Activated naive CD4-positive, alpha-beta T cell treated with anti-CD3 and anti-CD28 coated beads, Interleukin-2, amount 50 U/mL, for 24 hours (primary cell): ENCODE results near the gene ANKRD10.
"Not testable (repeated sequence)": the region's sequence is repeated elsewhere in the genome, so short reads cannot be mapped to it uniquely, and the experiment has no call there.

Source experiments
- H3K27ac Mint-ChIP-seq: one replicate; pipeline ENCODE4 v1.8.0; 2021; ENCODE audit warnings: mild to moderate bottlenecking, mixed read lengths
- H3K27me3 Mint-ChIP-seq: one replicate; pipeline ENCODE4 v1.8.0; 2021; ENCODE audit warnings: mixed read lengths
- H3K36me3 Mint-ChIP-seq: one replicate; pipeline ENCODE4 v1.8.0; 2021; ENCODE audit warnings: mixed read lengths
- H3K4me1 Mint-ChIP-seq: one replicate; pipeline ENCODE4 v1.8.0; 2021; ENCODE audit warnings: mixed read lengths
- H3K4me3 Mint-ChIP-seq: one replicate; pipeline ENCODE4 v1.8.0; 2021; ENCODE audit warnings: mild to moderate bottlenecking, mixed read lengths
- H3K9me3 Mint-ChIP-seq: one replicate; pipeline ENCODE4 v1.8.0; 2021; ENCODE audit warnings: mixed read lengths

ANKRD10 gene

DNA sequence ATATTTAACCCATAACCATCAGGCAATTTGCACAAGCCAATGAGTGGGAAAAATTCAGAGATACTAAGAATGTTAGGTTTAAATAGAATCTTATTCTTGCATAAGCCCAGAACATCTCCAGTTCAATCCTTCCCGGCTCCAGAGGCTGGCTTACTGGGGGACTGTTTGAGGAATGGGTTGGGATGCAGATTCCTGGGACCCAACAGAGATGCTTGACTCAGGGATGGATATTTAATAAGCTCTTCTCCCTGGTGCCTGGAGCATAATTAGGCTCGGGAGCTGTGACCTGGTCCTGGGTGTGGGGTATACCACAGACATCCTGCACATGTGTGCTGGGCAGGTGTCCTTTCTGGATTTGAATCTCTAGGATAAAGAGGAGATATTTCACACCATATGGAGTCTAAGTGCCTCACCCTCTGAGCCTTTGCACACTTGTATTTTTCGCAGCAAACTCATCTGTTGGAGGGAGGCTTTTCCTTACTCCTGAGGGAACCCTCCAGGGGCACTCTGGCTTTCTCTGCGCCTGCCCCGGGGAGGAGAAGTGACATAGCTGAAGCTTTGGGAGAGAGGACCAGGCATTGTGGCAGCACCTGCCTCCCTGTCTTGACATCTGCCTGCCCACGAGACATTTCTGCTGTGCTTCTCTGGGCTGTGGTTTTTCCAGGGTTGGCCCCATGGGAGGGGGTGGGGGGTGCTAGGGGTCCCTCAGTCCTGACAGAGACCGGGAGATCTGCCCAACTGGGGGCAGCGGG, 36.1 kb upstream of the ANKRD10 start:
- no peaks in the 10 kb centered on the region for H3K36me3 Mint-ChIP-seq
- no peaks in the 10 kb centered on the region for H3K9me3 Mint-ChIP-seq
- no peak overlapping the region for H3K27ac Mint-ChIP-seq
- no peaks in the 10 kb centered on the region for H3K4me1 Mint-ChIP-seq
- no peaks in the 10 kb centered on the region for H3K27me3 Mint-ChIP-seq
- H3K4me3 Mint-ChIP-seq, result no peak overlapping the region

DNA sequence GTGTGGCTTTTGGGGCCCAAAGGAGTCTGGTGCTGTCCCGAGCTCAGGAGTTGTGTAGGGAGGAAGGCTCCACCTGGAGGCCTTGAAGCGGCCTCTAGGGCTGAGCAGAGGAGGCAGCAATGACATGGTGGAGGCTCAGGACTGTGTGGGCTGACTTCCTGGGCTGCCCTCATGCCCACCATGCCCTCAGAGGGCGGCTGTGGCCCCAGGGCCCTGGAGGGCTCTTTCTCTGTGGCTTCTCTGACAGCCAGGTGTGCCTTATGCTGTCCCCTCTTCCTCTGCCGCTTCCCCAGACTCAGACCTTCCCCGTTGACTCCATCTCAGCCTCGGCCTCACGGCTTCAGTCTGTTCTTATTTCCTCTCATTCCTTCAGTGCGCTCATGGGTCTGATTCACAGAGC, 35.5 kb upstream of the ANKRD10 start:
- Mint-ChIP-seq H3K4me1 (no peaks in the 10 kb centered on the region), H3K9me3 (no peaks in the 10 kb centered on the region), H3K27me3 (no peaks in the 10 kb centered on the region), H3K4me3 (no peak overlapping the region), H3K27ac (no peak overlapping the region), H3K36me3 (no peaks in the 10 kb centered on the region)

DNA sequence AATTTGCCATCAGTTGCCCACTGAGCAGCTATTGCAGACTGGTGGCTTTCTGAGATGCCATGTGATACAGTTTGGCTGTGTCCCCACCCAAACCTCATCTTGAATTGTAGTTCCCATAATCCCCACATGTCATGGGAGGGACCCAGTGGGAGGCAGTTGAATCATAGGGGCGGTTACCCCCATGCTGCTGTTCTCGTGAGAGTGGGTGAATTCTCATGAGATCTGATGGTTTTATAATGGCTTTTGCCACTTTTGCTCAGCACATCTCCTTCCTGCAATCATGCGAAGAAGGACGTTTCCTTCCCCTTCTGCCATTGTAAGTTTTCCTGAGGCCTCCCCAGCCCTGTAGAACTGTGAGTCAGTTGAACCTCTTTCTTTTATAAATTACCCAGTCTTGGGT, 34.8 kb upstream of the ANKRD10 start:
- Mint-ChIP-seq H3K27me3 (no peaks in the 10 kb centered on the region), H3K4me3 (no peak overlapping the region), H3K36me3 (no peaks in the 10 kb centered on the region), H3K27ac (no peak overlapping the region), H3K9me3 (no peaks in the 10 kb centered on the region), H3K4me1 (no peaks in the 10 kb centered on the region)

DNA sequence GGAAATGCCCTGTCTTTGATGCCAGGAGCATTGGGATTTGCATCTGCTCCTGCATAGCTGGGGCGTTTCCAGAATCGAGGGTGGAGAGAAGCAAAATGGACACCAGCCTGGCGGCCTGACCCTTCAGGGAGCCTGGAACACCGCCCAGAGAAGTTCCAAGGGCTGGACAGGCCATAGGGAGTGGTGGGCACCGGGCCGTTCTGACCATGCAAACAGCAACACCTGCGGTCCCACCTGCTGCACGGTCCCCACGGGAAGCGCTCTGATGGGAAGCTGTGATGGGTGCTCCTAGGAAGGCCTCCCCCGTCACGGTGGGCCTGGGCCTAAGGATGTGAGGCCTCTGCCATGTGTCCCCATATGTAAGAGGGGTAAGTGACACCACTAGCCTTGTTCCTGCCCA, 34.2 kb upstream of the ANKRD10 start:
- no peaks in the 10 kb centered on the region for H3K36me3 Mint-ChIP-seq
- no peak overlapping the region for H3K4me3 Mint-ChIP-seq
- peaks cover 2% of the 10 kb centered on the region for H3K4me1 Mint-ChIP-seq
- H3K9me3 Mint-ChIP-seq, result no peaks in the 10 kb centered on the region
- no peak overlapping the region for H3K27ac Mint-ChIP-seq
- no peaks in the 10 kb centered on the region for H3K27me3 Mint-ChIP-seq

DNA sequence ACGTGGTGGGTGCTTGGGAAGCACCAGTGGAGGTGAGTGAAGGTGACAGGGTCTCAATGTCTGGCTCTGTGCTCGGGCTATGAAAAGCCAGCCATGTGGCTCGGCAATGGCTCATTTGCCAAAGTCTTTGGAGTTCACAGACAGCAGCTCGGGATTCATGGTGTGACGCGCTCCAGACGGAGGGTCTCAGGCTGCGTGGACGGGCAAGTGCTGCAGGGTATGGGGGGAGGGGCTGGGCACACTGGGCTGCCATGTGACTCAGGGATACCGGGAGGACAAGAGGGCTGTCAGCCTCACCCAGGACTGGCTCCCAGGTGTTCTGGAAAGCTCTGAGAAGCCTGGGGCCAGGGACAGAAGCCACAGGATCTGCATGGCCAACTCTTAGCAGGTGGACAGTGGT, 32.5 kb upstream of the ANKRD10 start:
- not testable (repeated sequence) for H3K27me3 Mint-ChIP-seq, H3K9me3 Mint-ChIP-seq, H3K27ac Mint-ChIP-seq, H3K36me3 Mint-ChIP-seq, H3K4me3 Mint-ChIP-seq
- H3K4me1 Mint-ChIP-seq, result peaks cover 12% of the 10 kb centered on the region

DNA sequence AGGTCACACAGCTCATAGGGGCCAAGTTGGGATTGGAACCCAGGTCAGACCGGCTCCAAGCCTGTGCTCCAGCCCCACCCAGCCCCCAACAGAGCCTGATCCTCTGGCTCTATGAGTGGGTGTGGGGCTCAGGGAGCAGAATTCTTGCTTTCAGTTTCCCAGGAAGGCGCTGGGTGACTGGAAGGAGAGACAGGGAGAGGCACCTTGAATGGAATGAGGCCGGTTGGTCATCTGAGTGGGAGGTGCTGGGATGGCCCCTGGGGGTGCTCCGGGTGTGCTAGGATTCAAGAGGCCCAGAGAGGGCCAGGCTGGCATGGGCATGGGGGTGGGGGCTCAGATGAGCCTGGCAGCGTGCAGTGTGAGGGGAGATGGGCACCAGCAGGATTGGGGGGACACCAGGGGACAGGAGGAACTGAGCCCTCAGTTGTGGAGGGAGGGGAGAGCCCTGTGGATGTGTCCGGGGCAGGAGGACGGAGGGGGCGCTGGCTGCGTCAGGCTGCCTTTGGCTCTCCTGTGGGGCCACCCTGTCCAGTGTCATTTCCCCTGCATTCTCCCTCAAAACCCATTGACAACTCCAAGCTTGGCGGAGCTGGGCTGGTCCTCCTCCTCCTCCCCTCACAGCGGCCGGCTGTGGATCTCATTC, 31.2 kb upstream of the ANKRD10 start:
- Mint-ChIP-seq H3K27me3 (no peaks in the 10 kb centered on the region), H3K4me1 (peaks cover 21% of the 10 kb centered on the region), H3K27ac (no peak overlapping the region), H3K36me3 (no peaks in the 10 kb centered on the region), H3K9me3 (no peaks in the 10 kb centered on the region), H3K4me3 (no peak overlapping the region)

DNA sequence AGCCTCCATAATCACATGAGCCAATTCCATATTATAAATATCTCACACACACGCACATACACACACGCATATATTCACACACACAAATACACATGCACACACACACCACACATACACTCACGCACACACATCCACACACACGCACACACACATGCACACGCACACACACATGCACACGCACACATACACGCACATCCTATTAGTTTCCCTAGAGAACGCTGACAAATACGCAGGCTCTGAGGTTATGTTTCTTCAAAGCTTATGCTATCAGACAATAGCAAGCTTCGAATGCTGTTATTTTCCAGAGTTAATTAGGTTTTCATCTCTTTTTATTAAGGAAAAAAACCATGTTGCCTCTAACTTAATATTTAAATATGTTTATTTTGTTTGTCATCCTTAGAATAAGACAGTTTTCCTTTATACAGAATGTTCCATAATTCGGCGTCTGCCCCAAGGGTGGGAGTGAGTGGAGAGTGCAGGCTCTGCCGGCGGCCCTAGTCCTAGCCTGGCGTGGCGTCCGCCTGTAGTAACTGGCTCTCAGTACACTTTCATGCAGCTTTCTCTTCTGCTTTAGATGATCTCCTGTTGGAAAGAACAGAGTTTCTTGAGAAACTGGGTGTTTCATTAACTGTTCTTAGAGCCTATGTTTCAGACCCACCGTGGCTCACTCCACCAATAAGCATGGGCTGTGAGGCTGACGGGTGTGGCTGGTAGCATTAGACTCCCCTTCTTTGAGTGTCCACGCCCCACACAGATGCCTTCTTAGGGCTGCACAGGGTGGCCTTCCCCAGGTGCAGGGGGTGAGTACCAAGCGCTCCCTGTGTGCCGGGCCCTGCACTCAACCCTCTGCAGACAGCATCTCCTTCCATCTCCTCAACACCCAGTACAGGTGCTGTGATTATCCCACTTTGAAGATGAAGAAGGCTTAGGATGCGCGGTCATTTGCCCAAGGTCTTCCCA, 30.4 kb upstream of the ANKRD10 start:
- Mint-ChIP-seq H3K36me3 (no peaks in the 10 kb centered on the region), H3K27ac (no peak overlapping the region), H3K4me3 (no peak overlapping the region), H3K4me1 (peaks cover 21% of the 10 kb centered on the region), H3K9me3 (no peaks in the 10 kb centered on the region), H3K27me3 (no peaks in the 10 kb centered on the region)

DNA sequence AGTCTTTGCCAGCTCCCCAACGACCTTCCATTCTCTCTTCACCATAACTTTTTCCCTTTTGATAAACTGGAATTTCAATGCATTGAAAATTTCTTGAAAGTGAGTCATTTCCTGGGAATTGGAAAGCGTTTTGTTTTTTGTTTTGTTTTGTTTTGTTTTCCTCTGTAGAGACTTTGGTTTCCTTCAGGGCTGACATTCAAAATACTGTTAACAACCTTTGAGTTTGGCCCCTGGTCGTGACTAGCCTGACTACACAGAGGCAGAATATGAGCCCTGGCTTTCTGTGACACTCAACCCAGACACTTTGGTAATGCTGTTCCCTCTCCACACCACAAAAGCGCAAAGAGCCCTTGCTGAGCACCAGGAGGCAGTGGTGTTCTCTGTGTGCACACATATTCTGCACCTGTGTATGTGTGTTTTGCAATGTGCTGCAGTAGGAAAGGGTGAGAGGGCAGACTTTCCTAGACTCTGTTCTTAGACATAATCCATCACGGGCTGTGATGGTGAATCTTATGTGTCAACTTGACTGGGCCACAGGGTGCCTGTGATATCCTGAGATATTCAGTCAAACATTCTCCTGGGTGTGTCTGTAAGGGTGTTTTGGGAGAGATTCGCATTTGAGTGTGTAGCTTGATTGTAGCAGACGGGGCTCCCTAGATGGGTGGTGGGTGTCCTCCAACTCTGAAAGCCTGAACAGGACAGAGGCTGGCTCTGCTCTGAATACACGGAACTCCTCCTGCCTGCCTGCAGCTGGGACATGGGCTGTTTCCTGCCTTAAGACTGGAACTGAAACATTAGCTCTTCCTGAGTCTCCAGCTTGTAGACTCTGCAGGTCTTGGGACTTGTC, 29.5 kb upstream of the ANKRD10 start:
- Mint-ChIP-seq H3K27me3 (no peaks in the 10 kb centered on the region), H3K9me3 (no peaks in the 10 kb centered on the region), H3K4me3 (peak overlapping the region; percentile 39), H3K27ac (peak overlapping the region; percentile 15), H3K36me3 (no peaks in the 10 kb centered on the region), H3K4me1 (peaks cover 25% of the 10 kb centered on the region)

DNA sequence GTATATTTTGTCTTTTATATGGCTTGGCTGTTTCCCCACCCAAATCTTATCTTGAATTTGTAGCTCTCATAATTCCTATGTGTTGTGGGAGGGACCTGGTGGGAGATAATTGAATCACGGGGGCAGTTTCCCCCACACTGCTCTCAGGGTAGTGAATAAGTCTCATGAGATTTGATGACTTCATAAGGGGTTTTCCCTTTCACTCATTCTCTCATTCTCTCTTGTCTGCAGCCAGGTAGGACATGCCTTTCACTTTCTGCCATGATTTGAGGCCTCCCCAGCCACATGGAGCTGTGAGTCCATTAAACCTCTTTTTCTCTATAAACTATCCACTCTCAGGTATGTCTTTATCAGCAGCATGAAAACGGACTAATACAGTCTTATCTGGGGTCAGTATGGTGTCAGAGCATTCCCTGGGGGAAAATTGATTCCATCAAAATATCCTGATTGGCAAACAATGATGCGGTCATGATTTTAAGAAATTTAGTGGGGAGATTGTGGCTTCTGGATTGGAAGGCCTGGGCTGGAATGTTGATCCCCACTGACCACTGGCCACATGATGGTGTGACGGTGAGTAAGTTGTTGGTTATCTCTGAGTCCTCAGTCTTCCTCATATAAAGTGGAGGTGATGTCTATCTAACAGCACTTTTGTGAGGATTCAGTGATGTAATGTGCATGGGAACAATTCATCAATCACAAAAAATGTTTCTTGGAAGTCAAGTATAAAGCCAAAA, 27.5 kb upstream of the ANKRD10 start:
- peak overlapping the region; percentile 3 for H3K4me3 Mint-ChIP-seq
- H3K27me3 Mint-ChIP-seq, result no peaks in the 10 kb centered on the region
- H3K36me3 Mint-ChIP-seq, result no peaks in the 10 kb centered on the region
- H3K27ac Mint-ChIP-seq, result peak overlapping the region; percentile 57
- peaks cover 35% of the 10 kb centered on the region for H3K4me1 Mint-ChIP-seq
- H3K9me3 Mint-ChIP-seq, result no peaks in the 10 kb centered on the region

DNA sequence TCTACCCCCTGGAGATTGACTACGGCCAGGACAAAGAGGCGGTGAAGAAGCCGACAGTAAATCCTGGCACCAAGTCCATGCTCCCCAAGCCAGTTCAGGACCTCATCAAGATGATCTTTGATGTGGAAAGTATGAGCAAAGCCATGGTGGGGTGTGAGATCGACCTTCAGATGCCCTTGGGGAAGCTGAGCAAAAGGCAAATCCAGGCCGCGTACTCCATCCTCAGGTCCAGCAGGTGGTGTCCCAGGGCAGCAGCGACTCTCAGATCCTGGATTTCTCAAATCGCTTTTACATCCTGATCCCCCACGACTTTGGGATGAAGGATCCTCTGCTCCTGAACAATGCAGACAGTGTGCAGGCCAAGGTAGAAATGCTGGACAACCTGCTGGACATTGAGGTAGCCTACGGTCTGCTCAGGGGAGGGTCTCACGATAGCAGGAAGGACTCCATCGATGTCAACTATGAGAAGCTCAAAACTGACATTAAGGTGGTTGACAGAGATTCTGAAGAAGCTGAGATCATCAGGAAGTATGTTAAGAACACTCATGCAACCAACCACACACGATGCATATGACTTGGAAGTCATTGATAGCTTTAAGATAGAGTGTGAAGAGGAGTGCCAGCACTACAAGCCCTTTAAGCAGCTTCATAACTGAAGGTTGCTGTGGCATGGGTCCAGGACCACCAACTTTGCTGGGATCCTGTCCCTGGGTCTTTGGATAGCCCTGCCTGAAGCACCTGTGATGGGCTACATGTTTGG, 24.0 kb upstream of the ANKRD10 start:
- peaks cover 30% of the 10 kb centered on the region for H3K4me1 Mint-ChIP-seq

DNA sequence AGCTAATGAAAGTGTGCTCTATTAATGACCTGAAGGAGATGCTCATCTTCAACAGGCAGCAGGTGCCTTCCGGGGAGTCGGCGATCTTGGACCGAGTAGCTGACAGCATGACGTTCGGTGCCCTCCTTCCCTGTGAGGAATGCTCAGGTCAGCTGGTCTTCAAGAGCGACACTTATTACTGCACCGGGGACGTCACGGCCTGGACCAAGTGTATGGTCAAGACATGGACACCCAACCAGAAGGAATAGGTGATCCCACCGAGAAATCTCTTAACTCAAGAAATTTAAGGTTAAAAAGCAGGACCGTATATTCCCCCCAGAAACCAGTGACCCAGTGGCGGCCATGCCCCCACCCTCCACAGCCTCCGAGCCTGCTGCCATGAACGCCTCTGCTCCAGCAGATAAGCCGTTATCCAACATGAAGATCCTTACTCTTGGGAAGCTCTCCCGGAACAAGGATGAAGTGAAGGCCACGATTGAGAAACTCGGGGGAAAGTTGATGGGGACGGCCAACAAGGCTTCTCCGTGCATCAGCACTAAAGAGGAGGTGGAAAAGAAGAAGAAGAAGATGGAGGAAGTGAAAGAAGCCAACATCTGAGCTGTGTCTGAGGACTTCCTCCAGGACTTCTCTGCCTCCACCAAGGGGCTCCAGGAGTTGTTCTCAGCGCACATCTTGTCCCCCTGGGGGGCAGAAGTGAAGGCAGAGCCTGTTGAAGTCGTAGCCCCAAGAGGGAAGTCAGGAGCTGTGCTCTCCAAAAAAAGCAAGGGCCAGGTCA, 22.8 kb upstream of the ANKRD10 start:
- peaks cover 15% of the 10 kb centered on the region for H3K36me3 Mint-ChIP-seq
- H3K4me1 Mint-ChIP-seq, result peaks cover 26% of the 10 kb centered on the region
- H3K9me3 Mint-ChIP-seq, result peaks cover 21% of the 10 kb centered on the region
- H3K27ac Mint-ChIP-seq, result no peak overlapping the region
- H3K27me3 Mint-ChIP-seq, result peaks cover 5% of the 10 kb centered on the region
- no peak overlapping the region for H3K4me3 Mint-ChIP-seq

More for the DNA sequence above, 24.0 kb upstream of the ANKRD10 start:
- no peak overlapping the region for H3K27ac Mint-ChIP-seq
- H3K27me3 Mint-ChIP-seq, result peaks cover 3% of the 10 kb centered on the region
- H3K4me3 Mint-ChIP-seq, result no peak overlapping the region
- peaks cover 16% of the 10 kb centered on the region for H3K9me3 Mint-ChIP-seq
- peaks cover 11% of the 10 kb centered on the region for H3K36me3 Mint-ChIP-seq

DNA sequence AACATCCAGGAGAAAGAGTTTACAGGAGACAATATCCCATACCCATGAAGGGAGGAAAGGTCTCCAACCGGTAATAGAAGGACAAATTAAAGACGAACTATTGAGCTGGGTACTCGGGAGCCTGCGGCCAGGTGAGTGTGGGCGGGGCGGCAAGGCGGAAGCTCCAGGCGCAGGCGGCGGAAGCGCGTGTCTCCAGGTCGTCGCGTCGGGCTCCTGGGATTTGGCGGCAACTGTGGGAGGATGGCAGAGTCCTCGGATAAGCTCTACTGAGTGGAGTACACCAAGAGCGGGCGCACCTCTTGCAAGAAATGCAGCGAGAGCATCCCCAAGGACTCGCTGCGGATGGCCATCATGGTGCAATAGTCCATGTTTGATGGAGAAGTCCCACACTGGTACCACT, 21.6 kb upstream of the ANKRD10 start:
- peaks cover 8% of the 10 kb centered on the region for H3K27me3 Mint-ChIP-seq

DNA sequence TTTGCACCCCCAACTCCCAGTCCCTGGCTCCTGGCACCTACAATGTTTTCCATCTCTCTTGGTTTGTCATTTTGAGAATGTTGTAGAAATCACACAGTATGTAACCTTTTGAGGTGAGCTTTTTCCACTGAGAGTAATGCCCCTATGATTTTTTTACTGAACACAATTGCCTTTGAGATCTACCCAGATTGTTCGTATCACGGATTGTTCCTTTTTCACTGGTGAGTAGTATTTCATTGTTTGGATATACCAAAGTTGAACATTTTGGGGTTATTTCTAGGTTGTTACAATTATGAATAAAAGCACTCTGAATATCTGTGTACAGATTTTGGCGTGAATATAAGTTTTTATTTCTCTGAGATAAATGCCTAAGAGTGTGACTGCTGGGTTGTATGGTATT, 17.7 kb upstream of the ANKRD10 start:
- no peaks in the 10 kb centered on the region for H3K4me1 Mint-ChIP-seq
- no peak overlapping the region for H3K27ac Mint-ChIP-seq
- peaks cover 25% of the 10 kb centered on the region for H3K9me3 Mint-ChIP-seq
- H3K36me3 Mint-ChIP-seq, result peaks cover 17% of the 10 kb centered on the region
- no peak overlapping the region for H3K4me3 Mint-ChIP-seq
- peaks cover 17% of the 10 kb centered on the region for H3K27me3 Mint-ChIP-seq

More for the DNA sequence above, 21.6 kb upstream of the ANKRD10 start:
- Mint-ChIP-seq H3K36me3 (peaks cover 17% of the 10 kb centered on the region), H3K4me1 (peaks cover 17% of the 10 kb centered on the region), H3K4me3 (no peak overlapping the region), H3K9me3 (peaks cover 25% of the 10 kb centered on the region), H3K27ac (no peak overlapping the region)
